GM12873 (cell line): Measurements from ENCODE around the gene SPX.

Experiments used
- TF ChIP-seq, protein P1 (sequence below): IDR thresholded peaks from 2 replicates; pipeline ENCODE4 v1.5.1; 2012; ENCODE audit warnings: low read depth, mild to moderate bottlenecking, moderate library complexity, low read length, control low read depth; ENCODE audit not compliant: insufficient read depth; ENCODE audit errors: missing control alignments

Gene SPX

DNA sequence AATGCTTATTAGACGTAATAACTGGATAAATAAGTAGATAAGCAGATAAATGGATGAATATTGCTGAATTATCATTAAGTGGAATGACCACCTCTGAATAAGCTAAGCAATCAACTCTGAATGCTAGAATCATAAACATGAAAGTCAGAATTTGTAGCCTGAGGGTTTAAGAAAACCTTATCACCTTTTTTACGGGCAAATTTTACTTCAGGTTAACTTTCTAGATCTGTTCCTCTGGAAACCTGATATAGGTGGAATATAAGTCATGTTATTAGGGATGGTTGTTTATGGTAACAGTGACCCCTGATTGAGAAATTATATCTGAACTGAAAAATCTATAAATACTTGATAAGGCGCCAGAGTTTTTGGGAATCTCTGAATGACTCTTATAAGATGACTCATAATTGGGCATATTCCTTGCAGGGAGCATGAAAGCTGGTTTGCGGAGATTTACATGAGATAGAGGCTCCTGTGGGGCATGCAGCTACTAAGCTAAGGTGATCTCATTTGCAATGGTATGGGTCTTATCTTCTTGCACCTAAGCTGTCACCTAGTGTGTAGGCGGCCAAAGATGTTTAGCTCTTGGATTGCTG, 12.1 kb downstream of the SPX start:
- TF ChIP-seq, protein P1, sequence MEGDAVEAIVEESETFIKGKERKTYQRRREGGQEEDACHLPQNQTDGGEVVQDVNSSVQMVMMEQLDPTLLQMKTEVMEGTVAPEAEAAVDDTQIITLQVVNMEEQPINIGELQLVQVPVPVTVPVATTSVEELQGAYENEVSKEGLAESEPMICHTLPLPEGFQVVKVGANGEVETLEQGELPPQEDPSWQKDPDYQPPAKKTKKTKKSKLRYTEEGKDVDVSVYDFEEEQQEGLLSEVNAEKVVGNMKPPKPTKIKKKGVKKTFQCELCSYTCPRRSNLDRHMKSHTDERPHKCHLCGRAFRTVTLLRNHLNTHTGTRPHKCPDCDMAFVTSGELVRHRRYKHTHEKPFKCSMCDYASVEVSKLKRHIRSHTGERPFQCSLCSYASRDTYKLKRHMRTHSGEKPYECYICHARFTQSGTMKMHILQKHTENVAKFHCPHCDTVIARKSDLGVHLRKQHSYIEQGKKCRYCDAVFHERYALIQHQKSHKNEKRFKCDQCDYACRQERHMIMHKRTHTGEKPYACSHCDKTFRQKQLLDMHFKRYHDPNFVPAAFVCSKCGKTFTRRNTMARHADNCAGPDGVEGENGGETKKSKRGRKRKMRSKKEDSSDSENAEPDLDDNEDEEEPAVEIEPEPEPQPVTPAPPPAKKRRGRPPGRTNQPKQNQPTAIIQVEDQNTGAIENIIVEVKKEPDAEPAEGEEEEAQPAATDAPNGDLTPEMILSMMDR = no peak

DNA sequence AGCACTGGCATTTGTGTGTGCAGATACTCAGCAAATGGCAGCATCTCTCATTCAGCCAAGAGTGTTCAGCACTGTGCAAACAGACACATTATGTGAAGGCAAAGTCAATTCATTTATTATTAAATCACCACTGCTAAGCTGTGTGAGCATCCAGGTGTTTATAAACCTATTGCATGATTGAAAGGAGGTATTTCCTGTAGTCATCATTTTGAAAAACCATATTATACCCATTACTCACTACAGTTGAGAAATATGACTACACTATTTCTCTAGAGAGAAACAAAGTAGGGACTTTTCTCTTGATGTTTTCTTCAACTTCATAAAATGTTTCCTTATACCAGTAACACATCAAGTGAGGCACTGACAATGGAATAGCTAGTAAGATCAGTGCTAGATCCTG, 13.7 kb downstream of the SPX start:
- TF ChIP-seq, protein P1 = no peak

DNA sequence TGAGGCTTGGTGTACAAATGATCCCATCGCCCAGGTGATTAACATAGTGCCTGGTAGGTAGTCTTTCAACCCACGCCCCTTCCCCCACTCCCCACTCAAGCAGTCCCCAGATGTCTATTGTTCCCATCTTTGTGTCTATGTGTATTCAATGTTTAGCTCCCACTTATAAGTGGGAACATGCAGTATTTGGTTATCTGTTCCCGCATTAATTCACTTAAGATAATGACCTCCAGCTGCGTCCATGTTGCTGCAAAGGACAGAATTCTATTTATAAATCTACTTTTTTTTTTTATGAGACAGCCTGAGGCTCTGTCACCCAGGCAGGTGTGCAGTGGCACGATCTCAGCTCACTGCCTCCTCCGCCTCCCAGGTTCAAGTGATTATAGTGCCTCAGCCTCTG, 15.7 kb downstream of the SPX start:
- TF ChIP-seq, protein P1 = no peak

GRCh38 chr12:21542403-21542802, 16.3 kb downstream of the SPX start:
- TF ChIP-seq, protein P1 = no peak

GRCh38 chr12:21543151-21543550, 17.1 kb downstream of the SPX start:
- TF ChIP-seq, protein P1 = no peak

- TF ChIP-seq, protein P1 = no peak
Measured at GRCh38 chr12:21545557-21545956, 19.5 kb downstream of the SPX start.

DNA sequence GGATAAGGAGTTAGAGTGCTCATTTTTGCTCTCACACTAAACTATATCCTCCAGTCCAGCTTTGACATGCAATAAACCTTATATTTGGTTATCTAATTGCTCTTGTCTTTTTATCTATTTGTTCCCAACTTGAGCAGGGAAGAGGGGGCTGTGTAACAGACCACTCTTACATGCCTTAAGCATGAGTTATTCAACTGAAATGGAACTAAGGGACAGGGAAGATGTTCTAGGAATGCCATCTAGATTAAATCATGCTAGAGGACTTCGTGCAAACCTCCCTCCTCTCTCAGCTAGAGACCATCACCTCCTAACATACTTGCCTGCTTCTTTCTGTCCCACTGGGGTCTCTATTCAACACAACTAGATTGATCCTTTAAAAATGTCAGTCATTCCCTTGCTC, 20.6 kb downstream of the SPX start:
- TF ChIP-seq, protein P1 = no peak
